OCI-LY7 (cell line): ENCODE data around the gene CARD6.

Experiments used
- EZH2phosphoT487 ChIP-seq: fragments of 200-600 bp; sonication (generic); IDR thresholded peaks from 2 replicates; pipeline ENCODE4 v1.6.1; 2018; ENCODE audit warnings: low read depth, borderline replicate concordance, mild to moderate bottlenecking, mixed run types, antibody characterized with exemption, low read length, moderate library complexity, mixed read lengths
- TF ChIP-seq, protein P1 (sequence below): fragments of 200-600 bp; sonication (generic); conservative IDR thresholded peaks from 2 replicates; pipeline ENCODE4 v1.5.1; 2014; ENCODE audit warnings: mild to moderate bottlenecking, antibody characterized with exemption, low read length, moderate library complexity, mixed read lengths

DNA sequence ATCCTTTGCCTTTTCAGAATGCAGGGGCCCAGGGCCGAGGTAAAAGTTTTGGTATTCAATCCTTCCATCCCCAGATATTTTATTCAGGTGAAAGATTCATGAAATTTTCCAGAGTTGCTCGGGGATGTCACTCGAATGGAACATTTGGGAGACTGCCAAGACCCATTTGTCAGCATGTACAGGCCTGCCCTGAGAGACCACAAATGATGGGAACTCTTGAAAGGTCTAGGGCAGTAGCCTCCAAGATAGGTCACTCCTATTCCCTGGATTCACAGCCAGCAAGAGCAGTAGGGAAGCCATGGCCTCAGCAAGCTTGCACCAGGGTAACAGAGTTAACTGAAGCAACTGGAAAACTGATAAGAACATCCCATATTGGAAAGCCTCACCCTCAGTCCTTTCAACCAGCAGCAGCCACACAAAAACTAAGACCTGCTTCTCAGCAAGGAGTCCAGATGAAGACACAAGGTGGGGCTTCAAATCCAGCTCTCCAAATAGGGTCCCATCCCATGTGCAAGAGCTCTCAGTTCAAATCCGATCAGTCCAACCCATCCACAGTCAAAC is 12.5 kb downstream of the CARD6 start:
- TF ChIP-seq, protein P1, sequence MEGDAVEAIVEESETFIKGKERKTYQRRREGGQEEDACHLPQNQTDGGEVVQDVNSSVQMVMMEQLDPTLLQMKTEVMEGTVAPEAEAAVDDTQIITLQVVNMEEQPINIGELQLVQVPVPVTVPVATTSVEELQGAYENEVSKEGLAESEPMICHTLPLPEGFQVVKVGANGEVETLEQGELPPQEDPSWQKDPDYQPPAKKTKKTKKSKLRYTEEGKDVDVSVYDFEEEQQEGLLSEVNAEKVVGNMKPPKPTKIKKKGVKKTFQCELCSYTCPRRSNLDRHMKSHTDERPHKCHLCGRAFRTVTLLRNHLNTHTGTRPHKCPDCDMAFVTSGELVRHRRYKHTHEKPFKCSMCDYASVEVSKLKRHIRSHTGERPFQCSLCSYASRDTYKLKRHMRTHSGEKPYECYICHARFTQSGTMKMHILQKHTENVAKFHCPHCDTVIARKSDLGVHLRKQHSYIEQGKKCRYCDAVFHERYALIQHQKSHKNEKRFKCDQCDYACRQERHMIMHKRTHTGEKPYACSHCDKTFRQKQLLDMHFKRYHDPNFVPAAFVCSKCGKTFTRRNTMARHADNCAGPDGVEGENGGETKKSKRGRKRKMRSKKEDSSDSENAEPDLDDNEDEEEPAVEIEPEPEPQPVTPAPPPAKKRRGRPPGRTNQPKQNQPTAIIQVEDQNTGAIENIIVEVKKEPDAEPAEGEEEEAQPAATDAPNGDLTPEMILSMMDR: no peak
- TF ChIP-seq EZH2phosphoT487: no peak
